H9 (cell line): ENCODE data around the gene MMP17. TPM values are rescaled to one million over a fixed set of nuclear protein-coding genes. Genes with fewer than 3 reads are reported as not detected.

Experiments used
- DNase-seq: peaks from one replicate; pipeline ENCODE4 v3.0.0-alpha.2; 2017
- H2AFZ ChIP-seq: one replicate; pipeline ENCODE4 v1.6.1; 2013; ENCODE audit warnings: mild to moderate bottlenecking, low read length, control low read depth, moderate library complexity
- H2AK5ac ChIP-seq: 2 replicates; pipeline ENCODE4 v1.6.1; 2013; ENCODE audit warnings: low read length, control low read depth, mixed read lengths; ENCODE audit not compliant: insufficient read length
- H2BK120ac ChIP-seq: one replicate; pipeline ENCODE4 v1.6.1; 2013; ENCODE audit warnings: low read depth, mild to moderate bottlenecking, low read length, control low read depth, inconsistent platforms; ENCODE audit not compliant: poor library complexity, severe bottlenecking
- H2BK12ac ChIP-seq: 2 replicates; pipeline ENCODE4 v1.6.1; 2013; ENCODE audit warnings: low read length, control low read depth, mixed read lengths, low read depth; ENCODE audit not compliant: insufficient read length
- H2BK15ac ChIP-seq: 2 replicates; pipeline ENCODE4 v1.6.1; 2013; ENCODE audit warnings: low read depth, low read length, control low read depth
- H2BK20ac ChIP-seq: one replicate; pipeline ENCODE4 v1.6.1; 2013; ENCODE audit warnings: low read depth, mild to moderate bottlenecking, low read length, control low read depth, inconsistent platforms; ENCODE audit not compliant: poor library complexity, severe bottlenecking
- H2BK5ac ChIP-seq: 2 replicates; pipeline ENCODE4 v1.6.1; 2013; ENCODE audit warnings: low read length, control low read depth, mixed read lengths; ENCODE audit not compliant: insufficient read length
- H3K14ac ChIP-seq: 2 replicates; pipeline ENCODE4 v1.6.1; 2013; ENCODE audit warnings: low read length, control low read depth; ENCODE audit not compliant: insufficient read depth
- H3K18ac ChIP-seq: 2 replicates; pipeline ENCODE4 v1.6.1; 2013; ENCODE audit warnings: low read depth, mild to moderate bottlenecking, mixed read lengths, low read length, control low read depth; ENCODE audit not compliant: insufficient read length
- H3K23ac ChIP-seq: 2 replicates; pipeline ENCODE4 v1.6.1; 2013; ENCODE audit warnings: low read length, control low read depth, mixed read lengths, low read depth; ENCODE audit not compliant: insufficient read length
- H3K23me2 ChIP-seq: 2 replicates; pipeline ENCODE4 v1.6.1; 2013; ENCODE audit warnings: low read depth, mild to moderate bottlenecking, mixed read lengths, low read length, control low read depth; ENCODE audit not compliant: insufficient read length, poor library complexity, severe bottlenecking
- H3K27ac ChIP-seq: 2 replicates; pipeline ENCODE4 v1.5.1; 2013; ENCODE audit warnings: low read length, control low read depth, mixed read lengths, low read depth; ENCODE audit not compliant: insufficient read length
- H3K27me3 ChIP-seq: 2 replicates; pipeline ENCODE4 v1.6.1; 2013; ENCODE audit warnings: low read length, control low read depth, inconsistent platforms; ENCODE audit not compliant: insufficient read depth
- H3K4ac ChIP-seq: 2 replicates; pipeline ENCODE4 v1.6.1; 2013; ENCODE audit warnings: low read depth, mild to moderate bottlenecking, control low read depth, inconsistent platforms, low read length, moderate library complexity
- H3K4me1 ChIP-seq: 2 replicates; pipeline ENCODE4 v1.6.1; 2013; ENCODE audit warnings: low read length, control low read depth, inconsistent platforms; ENCODE audit not compliant: insufficient read depth
- H3K4me2 ChIP-seq: 2 replicates; pipeline ENCODE4 v1.6.1; 2013; ENCODE audit warnings: low read length, control low read depth, mixed read lengths; ENCODE audit not compliant: insufficient read length, insufficient read depth
- H3K56ac ChIP-seq: 2 replicates; pipeline ENCODE4 v1.6.1; 2013; ENCODE audit warnings: low read depth, mild to moderate bottlenecking, mixed read lengths, low read length, control low read depth; ENCODE audit not compliant: insufficient read length
- H3K79me1 ChIP-seq: 2 replicates; pipeline ENCODE4 v1.6.1; 2013; ENCODE audit warnings: low read depth, mild to moderate bottlenecking, moderate library complexity, low read length, control low read depth, inconsistent platforms; ENCODE audit not compliant: insufficient read depth, poor library complexity, severe bottlenecking
- H3K79me2 ChIP-seq: 2 replicates; pipeline ENCODE4 v1.6.1; 2013; ENCODE audit warnings: low read length, control low read depth, inconsistent platforms; ENCODE audit not compliant: insufficient read depth
- H3K9ac ChIP-seq: 2 replicates; pipeline ENCODE4 v1.6.1; 2013; ENCODE audit warnings: low read length, control low read depth, mixed read lengths; ENCODE audit not compliant: insufficient read length; ENCODE audit errors: extremely low read depth
- H3K9me3 ChIP-seq: one replicate; pipeline ENCODE4 v1.6.1; 2013; ENCODE audit warnings: low read depth, low read length, inconsistent platforms; ENCODE audit not compliant: control insufficient read depth
- H3T11ph ChIP-seq: one replicate; pipeline ENCODE4 v1.6.1; 2013; ENCODE audit warnings: mild to moderate bottlenecking, low read length, control low read depth, inconsistent platforms
- H4K20me1 ChIP-seq: one replicate; pipeline ENCODE4 v1.6.1; 2013; ENCODE audit not compliant: control insufficient read depth, insufficient read length, insufficient read depth
- H4K5ac ChIP-seq: 2 replicates; pipeline ENCODE4 v1.6.1; 2013; ENCODE audit warnings: low read depth, mild to moderate bottlenecking, mixed read lengths, low read length, control low read depth; ENCODE audit not compliant: insufficient read length
- H4K8ac ChIP-seq: replicated peaks from 2 replicates; pipeline ENCODE4 v1.6.1; 2013; ENCODE audit warnings: low read length, control low read depth, mixed read lengths, low read depth; ENCODE audit not compliant: insufficient read length
- H4K91ac ChIP-seq: 2 replicates; pipeline ENCODE4 v1.6.1; 2013; ENCODE audit warnings: low read depth, mild to moderate bottlenecking, moderate library complexity, mixed read lengths, low read length, control low read depth; ENCODE audit not compliant: insufficient read length
- H3K27ac Mint-ChIP-seq, 3 experiments: 2 replicates in 2 of 3; 3 replicates in 1 of 3; pipeline ENCODE4 v1.8.0; 2020 to 2021; ENCODE audit warnings: mixed read lengths in 3 of 3, mild to moderate bottlenecking in 1 of 3, moderate library complexity in 1 of 3
- H3K27me3 Mint-ChIP-seq: 2 replicates; pipeline ENCODE4 v1.8.0; 2021; ENCODE audit warnings: low read depth, mild to moderate bottlenecking, moderate library complexity, mixed read lengths
- H3K36me3 Mint-ChIP-seq, 3 experiments: 2 replicates in 2 of 3; 3 replicates in 1 of 3; pipeline ENCODE4 v1.8.0; 2020 to 2021; ENCODE audit warnings: low read depth in 3 of 3, mixed read lengths in 3 of 3; ENCODE audit not compliant: insufficient read depth in 1 of 3
- H3K4me1 Mint-ChIP-seq, 2 experiments: 2 replicates each; pipeline ENCODE4 v1.8.0; 2020; ENCODE audit warnings: mixed read lengths in 2 of 2
- H3K4me3 Mint-ChIP-seq, 2 experiments: 2 replicates in 1 of 2; 3 replicates in 1 of 2; pipeline ENCODE4 v1.8.0; 2020 to 2021; ENCODE audit warnings: mild to moderate bottlenecking in 2 of 2, mixed read lengths in 2 of 2, moderate library complexity in 1 of 2
- H3K9me3 Mint-ChIP-seq, 2 experiments: 2 replicates in 1 of 2; 3 replicates in 1 of 2; pipeline ENCODE4 v1.8.0; 2020; ENCODE audit warnings: mild to moderate bottlenecking in 2 of 2, mixed read lengths in 2 of 2, moderate library complexity in 1 of 2
- CTCF ChIP-seq: fragments of 200-600 bp; sonication (generic); conservative IDR thresholded peaks from 3 replicates; pipeline ENCODE4 v1.8.0; 2021; ENCODE audit warnings: antibody characterized with exemption, mild to moderate bottlenecking
- WGBS: extraction: QIAGEN DNeasy Blood & Tissue Kit; methylation state at CpG from one replicate; pipeline ENCODE4 v1.1.7; 2013; ENCODE audit warnings: missing lambda C conversion rate, low lambda C conversion rate, mixed read lengths; ENCODE audit not compliant: insufficient read length; ENCODE audit errors: extremely low coverage; 5-methylcytosine and 5-hydroxymethylcytosine counted together
- total RNA-seq: library from RNA; stranded (reverse); gene quantifications from 2 replicates; pipeline ENCODE4 v1.2.1, GENCODE V29; 2021

MMP17 gene
- total RNA-seq, 1 experiment from 2014 or later = 14.8 TPM

- Mint-ChIP-seq H3K27me3 (peaks cover 38% of the 10 kb centered on the region), H3K9me3 (no peaks in the 10 kb centered on the region), H3K4me3 (peak overlapping the region in 1 of 2 experiments; percentile 78; a peak in 1 of 5 replicates), H3K4me1 (peaks cover 2 to 23% of the 10 kb centered on the region in 2 experiments; a peak in 3 of 4 replicates), H3K27ac (no peak overlapping the region; a peak in 1 of 7 replicates), H3K36me3 (peaks cover 0 to 2% (median 0%) of the 10 kb centered on the region in 3 experiments; a peak in 1 of 7 replicates)
- WGBS = no CpG with 5 or more reads among the region's 16 CpGs
- no peak overlapping the region for H2AK5ac ChIP-seq
- no peak overlapping the region for H4K8ac ChIP-seq
- H3K23me2 ChIP-seq = peaks cover 21% of the 10 kb centered on the region
- H3K14ac ChIP-seq = no peak overlapping the region
- no peaks in the 10 kb centered on the region for H3K9me3 ChIP-seq
- H4K91ac ChIP-seq = no peak overlapping the region
- no peak overlapping the region for H2BK12ac ChIP-seq
- no peak overlapping the region for H3K56ac ChIP-seq
- no peaks in the 10 kb centered on the region; the same call in 1 of the 2 replicates for H3K27me3 ChIP-seq
- H2AFZ ChIP-seq = no peak overlapping the region
- H3K4me1 ChIP-seq = no peaks in the 10 kb centered on the region
- H3K4me2 ChIP-seq = no peak overlapping the region
- no peak overlapping the region for H3K9ac ChIP-seq
- H2BK20ac ChIP-seq = no peak overlapping the region
- H3K79me1 ChIP-seq = no peaks in the 10 kb centered on the region
- no peak overlapping the region for H3K18ac ChIP-seq
- no peak for TF ChIP-seq CTCF
- peak; percentile 28 for DNase-seq
- no peaks in the 10 kb centered on the region; the same call in 1 of the 2 replicates for H3K79me2 ChIP-seq
- no peak overlapping the region for H4K5ac ChIP-seq
- no peak overlapping the region for H3T11ph ChIP-seq
- no peak overlapping the region for H2BK5ac ChIP-seq
- no peak overlapping the region for H2BK120ac ChIP-seq
- peaks cover 3% of the 10 kb centered on the region for H4K20me1 ChIP-seq
- no peak overlapping the region for H3K4ac ChIP-seq
- H3K23ac ChIP-seq = no peak overlapping the region
- no peak overlapping the region for H2BK15ac ChIP-seq
- H3K27ac ChIP-seq = no peak overlapping the region
Observed at GRCh38 chr12:131831635-131832041, 3.4 kb downstream of the MMP17 start.
